Heart left ventricle (tissue), 16 donors: Measurements from ENCODE around the gene FUZ. TPM values are rescaled to one million over a fixed set of nuclear protein-coding genes. Genes with fewer than 3 reads are reported as not detected.
A peak's percentile ranks its signal among the peaks of the same experiment; 100 is the strongest.

Experiments used
- ATAC-seq, 4 donors: fragments of 200-7000 bp; cut with Tn5 transposase; one replicate each; pipeline ENCODE4 v1.9.1; 2020 to 2022; ENCODE audit warnings: moderate library complexity in 4 of 4, mild to moderate bottlenecking in 3 of 4, moderate number of reproducible peaks in 1 of 4
- DNase-seq, 5 donors: peaks; one replicate each; pipeline ENCODE4 v3.0.0-alpha.2; 2020
- H3K27ac ChIP-seq, 12 donors: fragments of 200-600 bp; sonication (generic) in 4 of 12; one replicate each; pipeline versions ENCODE4 v1.5.0 to v1.8.0; 2016 to 2022; ENCODE audit warnings: mild to moderate bottlenecking in 2 of 12
- H3K27me3 ChIP-seq, 9 donors: fragments of 200-600 bp; sonication (generic) in 2 of 9; one replicate each; pipeline versions ENCODE4 v1.5.1 to v1.8.0; 2016 to 2022; ENCODE audit warnings: mild to moderate bottlenecking in 3 of 9
- H3K36me3 ChIP-seq, 9 donors: fragments of 200-600 bp; sonication (generic) in 2 of 9; one replicate each; pipeline versions ENCODE4 v1.5.0 to v1.8.0; 2018 to 2022; ENCODE audit warnings: mild to moderate bottlenecking in 2 of 9
- H3K4me1 ChIP-seq, 12 donors: fragments of 200-600 bp; sonication (generic) in 4 of 12; one replicate each; pipeline versions ENCODE4 v1.5.0 to v1.8.0; 2016 to 2022; ENCODE audit warnings: mild to moderate bottlenecking in 3 of 12
- H3K4me3 ChIP-seq, 12 donors: fragments of 200-600 bp; sonication (generic) in 4 of 12; one replicate each; pipeline versions ENCODE4 v1.5.0 to v1.8.0; 2017 to 2022; ENCODE audit warnings: mild to moderate bottlenecking in 9 of 12, moderate library complexity in 4 of 12
- H3K9me3 ChIP-seq, 12 donors: fragments of 200-600 bp; sonication (generic) in 4 of 12; one replicate each; pipeline versions ENCODE4 v1.5.0 to v1.8.0; 2016 to 2022; ENCODE audit warnings: mild to moderate bottlenecking in 1 of 12
- CTCF ChIP-seq, 12 donors: fragments of 200-600 bp; sonication (generic) in 4 of 12; IDR thresholded peaks; one replicate each; pipeline versions ENCODE4 v1.5.0 to v1.8.0; 2018 to 2022; ENCODE audit warnings: antibody characterized with exemption in 12 of 12, mild to moderate bottlenecking in 5 of 12
- POLR2A ChIP-seq, 2 donors: fragments of 450-650 bp; IDR thresholded peaks; one replicate each; pipeline ENCODE4 v1.6.1; 2017; ENCODE audit warnings: antibody characterized with exemption in 2 of 2, mild to moderate bottlenecking in 2 of 2, moderate library complexity in 2 of 2
- WGBS, 4 donors: extraction: QIAGEN DNeasy Blood & Tissue Kit in 2 of 4; methylation state at CpG; one replicate each; pipeline versions ENCODE4 v1.1.5 to v1.1.7; 2013 to 2018; 5-methylcytosine and 5-hydroxymethylcytosine counted together
- intact Hi-C, 10 donors: fragments of 100-400 bp; cut with DNase I; formaldehyde crosslinking; loops; one replicate each; pipeline versions ENCODE4 v1.11.1 to v1.14.2; 2022
- microRNA-seq, 4 donors: library from miRNA; unstranded; fragments of <30 nt; microRNA quantifications; one replicate each; pipeline versions ENCODE4 to v1.2.0, GENCODE V29; 2017 to 2020
- polyA plus RNA-seq, 2 donors: library from polyadenylated mRNA; stranded (reverse); fragments of 200-250 nt; gene quantifications; one replicate each; pipeline ENCODE4 v1.2.3, GENCODE V29; 2013
- total RNA-seq, 9 donors: library from RNA; depleted of rRNA in 2 of 9; stranded (reverse); fragments of >200 nt in 2 of 9; fragmentation: NEBNext Ultra II Directional in 3 of 9; extraction: Animal tissue kit (Norgen Biotek cat#: 25700) in 3 of 9; gene quantifications; one replicate each; pipeline versions ENCODE4 v1.1.0 to v1.2.4, GENCODE V29; 2016 to 2023
- donor health status: ischemic (EF 13 %, LVEDD 7.1; RV severe dilation, severe dysfunction).
- donor health status: healthy with polysubstance abuse.
- donor health status: DM: no; HTN: yes; CAD: no.
- donor health status: DM: no; HTN: no; CAD: no.
- donor health status: ischemic (EF 25% LVEDD 6.9; RV normal size, moderate dysfunction).
- donor health status: ischemic (EF 25% LVEDD 5.7; RV mildly dilated, moderate dysfunction).
- donor health status: healthy.
- donor health status: DM: yes; HTN: yes; CAD: no.
- donor health status: ischemic (EF 35%, LVEDD 5.7; RV mildly dilated, moderate dysfunction).
- donor health status: nonischemic (EF 11% LVEDD 7.7; RV severe dilation, severe dysfunction).
- donor health status: DM: yes; HTN: yes; CAD: no.
- donor health status: PGD.
- donor health status: ischemic (EF 29% LVEDD 5.4; RV normal size, mild dysfunction).
- donor health status: nonischemic (EF 23%, LVEDD 6.1; RV moderate dilation, normal function).

The FUZ gene
- total and polyA plus RNA-seq, 11 donors: 12.7 to 29.1 (median 16.2) TPM

- Histone ChIP-seq H3K27me3 (no peaks in the 10 kb centered on the region), H3K36me3 (no peaks in the 10 kb centered on the region), H3K27ac (no peak overlapping the region), H3K4me1 (peaks cover 0 to 10% (median 4%) of the 10 kb centered on the region in 12 donors), H3K4me3 (no peak overlapping the region), H3K9me3 (peaks cover 0 to 16% (median 7%) of the 10 kb centered on the region in 12 donors)
- peak in 2 of 4 donors; percentile 30 for ATAC-seq
- 27 to 45% (median 35%) methylated on average over 7 of the region's 7 CpGs for WGBS, 4 donors
- no peak for TF ChIP-seq POLR2A (IDR thresholded peaks at IDR 0.05)
- TF ChIP-seq CTCF (IDR thresholded peaks at IDR 0.05): no peak
- intact Hi-C loops: no loop called here
- no peak for DNase-seq
These were observed 54.8 kb downstream of the FUZ start for GRCh38 chr19:49758292-49758691.

Small RNA genes lying within 50 kb of the gene (microRNA-seq; reads per million reads assigned to microRNA genes)
- gene MIR4749: 0 to 2.9 (median 0.48) reads per million in 4 donors
- gene MIR6799: 0 to 3.5 (median 0.40) reads per million in 4 donors
- gene MIR6800: 0 to 0.60 (median 0.03) reads per million in 4 donors

Other genes starting within 250 kb of the FUZ start
- 10 to 100 TPM; 37.3 to 67.2 (median 46.3) TPM for gene NOSIP, start 232.7 kb downstream of the FUZ start, total RNA-seq
- gene NOSIP, start 232.7 kb downstream of the FUZ start, polyA plus RNA-seq: 10 to 100 TPM; 65.5 to 91.3 TPM
- gene PRRG2, start 232.0 kb downstream of the FUZ start, total RNA-seq: 1 to 10 TPM in 4 of 9 donors, under 1 TPM in 4, not detected in 1; 0.27 to 1.5 (median 0.88) TPM
- gene PRRG2, start 232.0 kb downstream of the FUZ start, polyA plus RNA-seq: 1 to 10 TPM in 1 of 2 donors, under 1 TPM in 1; 0.53 to 3.2 TPM
- gene PRR12, start 222.1 kb downstream of the FUZ start, total RNA-seq: 10 to 100 TPM; 10.9 to 20.0 (median 15.5) TPM
- 10 to 100 TPM in 1 of 2 donors, 1 to 10 TPM in 1; 8.0 to 13.6 TPM for gene PRR12, start 222.1 kb downstream of the FUZ start, polyA plus RNA-seq
- gene RRAS, start 173.1 kb downstream of the FUZ start, total RNA-seq: 100 to 1,000 TPM in 7 of 9 donors, 10 to 100 TPM in 2; 64.4 to 149 (median 110) TPM
- gene RRAS, start 173.1 kb downstream of the FUZ start, polyA plus RNA-seq: 100 to 1,000 TPM; 133 to 177 TPM
- gene SCAF1, start 171.1 kb downstream of the FUZ start, total RNA-seq: 10 to 100 TPM; 24.5 to 52.8 (median 46.3) TPM
- 10 to 100 TPM; 26.9 to 28.2 TPM for gene SCAF1, start 171.1 kb downstream of the FUZ start, polyA plus RNA-seq
- 10 to 100 TPM; 23.1 to 55.7 (median 30.5) TPM for gene IRF3, start 147.4 kb downstream of the FUZ start, total RNA-seq
- 10 to 100 TPM; 35.1 to 68.0 TPM for gene IRF3, start 147.4 kb downstream of the FUZ start, polyA plus RNA-seq
- gene BCL2L12, start 147.4 kb downstream of the FUZ start, total RNA-seq: 10 to 100 TPM in 5 of 9 donors, 1 to 10 TPM in 4; 5.9 to 15.9 (median 10.0) TPM
- gene BCL2L12, start 147.4 kb downstream of the FUZ start, polyA plus RNA-seq: 10 to 100 TPM; 14.2 to 18.6 TPM
- gene PRMT1, start 136.0 kb downstream of the FUZ start, total RNA-seq: 100 to 1,000 TPM; 106 to 170 (median 124) TPM
- gene PRMT1, start 136.0 kb downstream of the FUZ start, polyA plus RNA-seq: 100 to 1,000 TPM; 113 to 283 TPM
- 1 to 10 TPM in 1 of 9 donors, under 1 TPM in 7, not detected in 1; 0.14 to 1.6 (median 0.48) TPM for gene ADM5, start 123.7 kb downstream of the FUZ start, total RNA-seq
- gene ADM5, start 123.7 kb downstream of the FUZ start, polyA plus RNA-seq: under 1 TPM; 0.58 to 0.76 TPM
- gene CPT1C, start 122.2 kb downstream of the FUZ start, total RNA-seq: 1 to 10 TPM in 8 of 9 donors, under 1 TPM in 1; 1.00 to 6.0 (median 2.2) TPM
- gene CPT1C, start 122.2 kb downstream of the FUZ start, polyA plus RNA-seq: 1 to 10 TPM; 3.0 to 3.1 TPM
- gene TSKS, start 50.0 kb downstream of the FUZ start, total RNA-seq: under 1 TPM in 6 of 9 donors, not detected in 3; 0.23 to 0.77 (median 0.34) TPM
- under 1 TPM; 0.49 to 0.72 TPM for gene TSKS, start 50.0 kb downstream of the FUZ start, polyA plus RNA-seq
- 100 to 1,000 TPM in 1 of 9 donors, 10 to 100 TPM in 8; 53.6 to 152 (median 70.5) TPM for gene AP2A1, start 46.3 kb downstream of the FUZ start, total RNA-seq
- 100 to 1,000 TPM in 1 of 2 donors, 10 to 100 TPM in 1; 33.4 to 115 TPM for gene AP2A1, start 46.3 kb downstream of the FUZ start, polyA plus RNA-seq
- gene MED25, start 5.0 kb upstream of the FUZ start, total RNA-seq: 100 to 1,000 TPM in 1 of 9 donors, 10 to 100 TPM in 8; 45.8 to 119 (median 54.7) TPM
- gene MED25, start 5.0 kb upstream of the FUZ start, polyA plus RNA-seq: 10 to 100 TPM; 44.1 to 60.2 TPM
- gene PTOV1, start 37.9 kb upstream of the FUZ start, total RNA-seq: 100 to 1,000 TPM in 1 of 9 donors, 10 to 100 TPM in 8; 70.9 to 109 (median 91.5) TPM
- gene PTOV1, start 37.9 kb upstream of the FUZ start, polyA plus RNA-seq: 100 to 1,000 TPM in 1 of 2 donors, 10 to 100 TPM in 1; 85.9 to 135 TPM
- 10 to 100 TPM; 26.6 to 57.0 (median 36.8) TPM for gene PNKP, start 54.3 kb upstream of the FUZ start, total RNA-seq
- gene PNKP, start 54.3 kb upstream of the FUZ start, polyA plus RNA-seq: 10 to 100 TPM; 32.7 to 54.7 TPM
- gene AKT1S1, start 64.1 kb upstream of the FUZ start, total RNA-seq: 10 to 100 TPM; 25.3 to 46.0 (median 31.2) TPM
- gene AKT1S1, start 64.1 kb upstream of the FUZ start, polyA plus RNA-seq: 10 to 100 TPM; 41.9 to 55.1 TPM
- 10 to 100 TPM; 30.1 to 54.8 (median 39.8) TPM for gene TBC1D17, start 64.4 kb upstream of the FUZ start, total RNA-seq
- 10 to 100 TPM; 30.7 to 35.9 TPM for gene TBC1D17, start 64.4 kb upstream of the FUZ start, polyA plus RNA-seq
- gene IL4I1, start 83.6 kb upstream of the FUZ start, total RNA-seq: 10 to 100 TPM in 2 of 9 donors, under 1 TPM in 4, not detected in 3; 0.27 to 21.6 (median 0.64) TPM
- gene IL4I1, start 83.6 kb upstream of the FUZ start, polyA plus RNA-seq: under 1 TPM in 1 of 2 donors, not detected in 1; 0.30 TPM
- 10 to 100 TPM in 2 of 9 donors, 1 to 10 TPM in 7; 3.9 to 33.0 (median 8.2) TPM for gene ATF5, start 115.9 kb upstream of the FUZ start, total RNA-seq
- 10 to 100 TPM; 16.0 to 30.5 TPM for gene ATF5, start 115.9 kb upstream of the FUZ start, polyA plus RNA-seq
- 10 to 100 TPM; 24.6 to 61.9 (median 33.3) TPM for gene NUP62, start 116.2 kb upstream of the FUZ start, total RNA-seq
- gene NUP62, start 116.2 kb upstream of the FUZ start, polyA plus RNA-seq: 10 to 100 TPM; 14.0 to 30.3 TPM
- gene SIGLEC11, start 147.9 kb upstream of the FUZ start, total RNA-seq: 1 to 10 TPM in 5 of 9 donors, under 1 TPM in 2, not detected in 2; 0.37 to 3.0 (median 1.2) TPM
- gene SIGLEC11, start 147.9 kb upstream of the FUZ start, polyA plus RNA-seq: under 1 TPM; 0.22 to 0.80 TPM
- 10 to 100 TPM; 17.8 to 33.7 (median 23.1) TPM for gene VRK3, start 212.1 kb upstream of the FUZ start, total RNA-seq
- gene VRK3, start 212.1 kb upstream of the FUZ start, polyA plus RNA-seq: 10 to 100 TPM in 1 of 2 donors, 1 to 10 TPM in 1; 9.9 to 32.4 TPM
- 1 to 10 TPM; 2.3 to 6.5 (median 3.9) TPM for gene ZNF473, start 212.7 kb upstream of the FUZ start, total RNA-seq
- gene ZNF473, start 212.7 kb upstream of the FUZ start, polyA plus RNA-seq: 1 to 10 TPM; 1.6 to 2.6 TPM